Thyroid gland (tissue), 4 donors: ENCODE results near the gene ACVR1B.

Experiments used
- POLR2A ChIP-seq, 2 donors: fragments of 450-650 bp; IDR thresholded peaks; one replicate each; pipeline ENCODE4 v1.6.1; 2017; ENCODE audit warnings: antibody characterized with exemption in 2 of 2, mild to moderate bottlenecking in 2 of 2, moderate library complexity in 1 of 2
- TF ChIP-seq, protein P1 (sequence below), 6 experiments: fragments of 200-600 bp in 3 of 6; fragments of 450-650 bp in 3 of 6; sonication (generic) in 3 of 6; IDR thresholded peaks; one replicate each; pipeline ENCODE4 v1.5.1; 2016 to 2019; ENCODE audit warnings: antibody characterized with exemption in 6 of 6, mild to moderate bottlenecking in 2 of 6, inconsistent platforms in 1 of 6, moderate library complexity in 1 of 6

- TF ChIP-seq, protein P1, sequence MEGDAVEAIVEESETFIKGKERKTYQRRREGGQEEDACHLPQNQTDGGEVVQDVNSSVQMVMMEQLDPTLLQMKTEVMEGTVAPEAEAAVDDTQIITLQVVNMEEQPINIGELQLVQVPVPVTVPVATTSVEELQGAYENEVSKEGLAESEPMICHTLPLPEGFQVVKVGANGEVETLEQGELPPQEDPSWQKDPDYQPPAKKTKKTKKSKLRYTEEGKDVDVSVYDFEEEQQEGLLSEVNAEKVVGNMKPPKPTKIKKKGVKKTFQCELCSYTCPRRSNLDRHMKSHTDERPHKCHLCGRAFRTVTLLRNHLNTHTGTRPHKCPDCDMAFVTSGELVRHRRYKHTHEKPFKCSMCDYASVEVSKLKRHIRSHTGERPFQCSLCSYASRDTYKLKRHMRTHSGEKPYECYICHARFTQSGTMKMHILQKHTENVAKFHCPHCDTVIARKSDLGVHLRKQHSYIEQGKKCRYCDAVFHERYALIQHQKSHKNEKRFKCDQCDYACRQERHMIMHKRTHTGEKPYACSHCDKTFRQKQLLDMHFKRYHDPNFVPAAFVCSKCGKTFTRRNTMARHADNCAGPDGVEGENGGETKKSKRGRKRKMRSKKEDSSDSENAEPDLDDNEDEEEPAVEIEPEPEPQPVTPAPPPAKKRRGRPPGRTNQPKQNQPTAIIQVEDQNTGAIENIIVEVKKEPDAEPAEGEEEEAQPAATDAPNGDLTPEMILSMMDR (IDR thresholded peaks at IDR 0.05), result no peak
- no peak for TF ChIP-seq POLR2A (IDR thresholded peaks at IDR 0.05)
Observed at GRCh38 chr12:51953089-51953488, 1.6 kb downstream of the ACVR1B start.
